Astrocyte (in vitro differentiated cells and primary cell): Measurements from ENCODE around the gene STRA6.

Experiments
- EZH2 ChIP-seq: IDR thresholded peaks from 2 replicates; pipeline ENCODE4 v1.6.1; 2012; ENCODE audit warnings: mild to moderate bottlenecking, low read length, inconsistent platforms; ENCODE audit not compliant: insufficient read depth
- TF ChIP-seq, protein P1 (sequence below): IDR thresholded peaks from 2 replicates; pipeline ENCODE4 v1.5.1; 2011; ENCODE audit warnings: low read depth, mild to moderate bottlenecking, inconsistent platforms, low read length, moderate library complexity; ENCODE audit not compliant: insufficient read depth

DNA sequence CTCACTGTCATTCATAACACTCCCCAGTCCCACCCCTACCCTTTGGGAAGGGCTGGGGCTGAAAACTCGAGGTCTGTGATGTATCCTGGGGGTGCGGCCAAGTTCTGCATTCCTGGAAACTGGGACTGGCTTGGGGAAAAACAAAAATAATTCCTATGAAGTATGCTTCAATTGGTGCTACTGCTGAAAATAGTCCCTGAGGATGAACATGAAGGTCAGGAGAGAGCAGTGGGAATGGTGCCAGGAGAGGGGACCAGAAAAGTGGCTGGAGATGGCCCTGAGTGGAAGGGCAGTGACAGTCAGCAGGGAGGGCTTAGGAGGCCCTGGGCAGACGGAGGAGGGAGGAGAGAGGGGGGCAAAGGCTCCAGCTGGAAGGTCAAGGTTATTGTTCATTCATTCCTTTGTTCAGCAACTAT lies 33.9 kb downstream of the STRA6 start:
- TF ChIP-seq, protein P1, sequence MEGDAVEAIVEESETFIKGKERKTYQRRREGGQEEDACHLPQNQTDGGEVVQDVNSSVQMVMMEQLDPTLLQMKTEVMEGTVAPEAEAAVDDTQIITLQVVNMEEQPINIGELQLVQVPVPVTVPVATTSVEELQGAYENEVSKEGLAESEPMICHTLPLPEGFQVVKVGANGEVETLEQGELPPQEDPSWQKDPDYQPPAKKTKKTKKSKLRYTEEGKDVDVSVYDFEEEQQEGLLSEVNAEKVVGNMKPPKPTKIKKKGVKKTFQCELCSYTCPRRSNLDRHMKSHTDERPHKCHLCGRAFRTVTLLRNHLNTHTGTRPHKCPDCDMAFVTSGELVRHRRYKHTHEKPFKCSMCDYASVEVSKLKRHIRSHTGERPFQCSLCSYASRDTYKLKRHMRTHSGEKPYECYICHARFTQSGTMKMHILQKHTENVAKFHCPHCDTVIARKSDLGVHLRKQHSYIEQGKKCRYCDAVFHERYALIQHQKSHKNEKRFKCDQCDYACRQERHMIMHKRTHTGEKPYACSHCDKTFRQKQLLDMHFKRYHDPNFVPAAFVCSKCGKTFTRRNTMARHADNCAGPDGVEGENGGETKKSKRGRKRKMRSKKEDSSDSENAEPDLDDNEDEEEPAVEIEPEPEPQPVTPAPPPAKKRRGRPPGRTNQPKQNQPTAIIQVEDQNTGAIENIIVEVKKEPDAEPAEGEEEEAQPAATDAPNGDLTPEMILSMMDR: no peak
- TF ChIP-seq EZH2: no peak
